Subcutaneous preadipocyte (primary cell): ENCODE results near the gene ARHGEF35. TPM values are rescaled to one million over a fixed set of nuclear protein-coding genes. Genes with fewer than 3 reads are reported as not detected.

ENCODE experiments used
- total RNA-seq: library from RNA; depleted of rRNA; stranded (reverse); fragments of >200 nt; gene quantifications from 2 replicates; pipeline ENCODE4 v1.2.3, GENCODE V29; 2012

The ARHGEF35 gene
- 0.20 and 0.73 TPM in 2 replicates for total RNA-seq

DNA sequence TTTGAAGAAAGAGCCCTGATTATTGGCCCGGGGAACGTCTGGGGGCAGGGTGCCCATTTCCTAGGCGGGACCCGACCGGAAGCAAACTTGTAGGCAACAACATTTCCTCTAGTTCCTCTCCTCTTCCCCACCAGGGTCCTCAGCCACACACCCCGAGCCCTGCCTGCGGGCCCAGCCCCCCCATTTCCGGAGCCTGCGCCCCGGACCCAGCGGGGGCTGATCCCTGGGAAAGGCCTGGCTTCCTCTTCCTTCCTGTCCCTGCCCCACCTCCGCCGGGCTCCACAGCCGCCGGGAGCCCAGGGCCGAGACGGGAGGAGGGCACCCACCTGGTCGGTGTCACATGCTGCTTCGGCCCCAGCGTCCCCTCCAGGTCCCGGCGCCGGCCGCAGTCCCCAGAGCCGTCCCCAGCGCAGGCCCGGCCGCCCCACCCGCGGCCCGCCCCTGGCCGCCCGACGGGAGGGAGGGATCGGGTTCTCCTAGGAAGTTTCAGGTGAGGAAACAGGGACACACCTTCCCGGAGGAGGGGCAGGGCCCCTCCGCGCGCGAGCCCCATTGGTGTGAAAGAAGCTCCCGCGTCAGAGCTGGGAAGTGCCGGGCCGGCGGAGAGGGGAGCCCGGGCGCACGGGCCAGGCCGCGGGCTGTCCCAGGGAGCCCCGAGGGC lies at the start of gene ARHGEF35:
Gene ARHGEF35, minus strand, starts transcription at position 622 of the 661 bp plus-strand sequence. CDS start 7,450 bp downstream, outside the sequence.

DNA sequence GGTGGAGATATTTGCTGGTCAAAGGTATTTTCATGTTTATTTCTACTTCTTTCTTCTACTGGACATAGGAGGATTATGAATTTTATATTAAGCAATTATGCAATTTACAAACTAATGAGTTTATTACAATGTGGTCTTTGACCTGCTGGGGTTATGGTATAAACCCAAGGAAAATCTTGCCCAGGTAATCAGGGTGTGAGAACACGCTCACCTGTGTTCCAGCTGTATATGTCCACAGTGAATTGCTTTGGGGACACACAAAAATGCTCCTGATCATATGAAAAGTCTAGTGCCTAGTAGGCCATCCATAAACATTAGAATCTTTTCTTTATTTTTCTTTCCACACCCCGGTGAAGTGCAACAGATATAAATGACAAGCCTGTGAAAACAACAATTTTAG lies 43.7 kb upstream of the ARHGEF35 start, which contains the start of gene OR2A42:
Gene OR2A42, minus strand, starts transcription at position 241 of the 400 bp plus-strand sequence. CDS start 6,762 bp downstream, outside the sequence.

DNA sequence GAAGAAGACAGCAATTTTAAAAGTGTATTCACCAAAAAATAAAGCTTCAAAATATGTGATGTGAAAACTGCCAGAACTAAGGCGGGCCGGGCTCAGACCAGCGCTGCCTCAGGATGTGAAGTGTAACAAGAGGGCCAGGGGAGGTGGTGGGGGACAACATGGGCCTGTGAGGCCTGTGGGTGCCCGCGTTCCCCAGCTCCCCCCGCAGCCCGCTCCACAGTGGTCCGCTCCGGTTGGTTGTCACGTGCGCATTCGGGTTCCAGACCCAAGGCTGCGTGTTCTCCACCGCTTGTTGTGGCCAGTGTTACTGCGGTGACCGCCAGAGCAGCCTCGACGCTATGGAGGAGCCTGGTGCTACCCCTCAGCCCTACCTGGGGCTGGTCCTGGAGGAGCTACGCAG lies 12.5 kb downstream of the ARHGEF35 start, which contains the start of gene CTAGE4:
Gene CTAGE4, plus strand, starts transcription at position 301 of the 400 bp plus-strand sequence. Its CDS starts 38 bp downstream, at position 339.

Other genes starting within 250 kb of the ARHGEF35 start
- not detected in 2 replicates for gene OR2F1, start 241.0 kb downstream of the ARHGEF35 start, total RNA-seq
- gene OR6B1, start 195.5 kb downstream of the ARHGEF35 start, total RNA-seq = not detected in 2 replicates
- gene OR2A5, start 146.9 kb downstream of the ARHGEF35 start, total RNA-seq = not detected in 2 replicates
- gene OR2A25, start 126.0 kb downstream of the ARHGEF35 start, total RNA-seq = not detected in 2 replicates
- gene OR2A12, start 109.6 kb downstream of the ARHGEF35 start, total RNA-seq = not detected in 2 replicates
- gene OR2A2, start 86.2 kb downstream of the ARHGEF35 start, total RNA-seq = not detected in 2 replicates
- not detected in 2 replicates for gene OR2A14, start 72.7 kb downstream of the ARHGEF35 start, total RNA-seq
- gene CTAGE4, start 12.4 kb downstream of the ARHGEF35 start, total RNA-seq = under 0.01 TPM in 1 of 2 replicates, not detected in the other
- gene OR2A42, start 43.8 kb upstream of the ARHGEF35 start, total RNA-seq = 0.37 TPM in 1 of 2 replicates, not detected in the other
- 0.20 and 1.1 TPM in 2 replicates for gene OR2A7, start 69.0 kb upstream of the ARHGEF35 start, total RNA-seq
- gene CTAGE8, start 73.5 kb upstream of the ARHGEF35 start, total RNA-seq = 0.59 and 1.1 TPM in 2 replicates
- under 0.01 and 0.37 TPM in 2 replicates for gene OR2A1, start 116.6 kb upstream of the ARHGEF35 start, total RNA-seq
- 1.8 and 2.0 TPM in 2 replicates for gene ARHGEF5, start 159.6 kb upstream of the ARHGEF35 start, total RNA-seq
- not detected in 2 replicates for gene NOBOX, start 207.9 kb upstream of the ARHGEF35 start, total RNA-seq